Sigmoid colon (tissue), 4 donors: Measurements from ENCODE around the gene OR5M11.

Source experiments
- CTCF ChIP-seq, 4 experiments: fragments of 450-650 bp in 3 of 4; fragments of 200-600 bp in 1 of 4; IDR thresholded peaks; one replicate each; pipeline ENCODE4 v1.5.1; 2016 to 2019; ENCODE audit warnings: antibody characterized with exemption in 4 of 4, mild to moderate bottlenecking in 3 of 4, moderate library complexity in 2 of 4
- POLR2A ChIP-seq, 2 donors: fragments of 450-650 bp; IDR thresholded peaks; one replicate each; pipeline ENCODE4 v1.6.1; 2016; ENCODE audit warnings: antibody characterized with exemption in 2 of 2, mild to moderate bottlenecking in 2 of 2, moderate library complexity in 2 of 2
- POLR2AphosphoS5 ChIP-seq, 4 donors: sonication (generic); formaldehyde crosslinking; IDR thresholded peaks; one replicate each; pipeline ENCODE4 v1.6.1; 2017; ENCODE audit warnings: antibody characterized with exemption in 4 of 4

DNA sequence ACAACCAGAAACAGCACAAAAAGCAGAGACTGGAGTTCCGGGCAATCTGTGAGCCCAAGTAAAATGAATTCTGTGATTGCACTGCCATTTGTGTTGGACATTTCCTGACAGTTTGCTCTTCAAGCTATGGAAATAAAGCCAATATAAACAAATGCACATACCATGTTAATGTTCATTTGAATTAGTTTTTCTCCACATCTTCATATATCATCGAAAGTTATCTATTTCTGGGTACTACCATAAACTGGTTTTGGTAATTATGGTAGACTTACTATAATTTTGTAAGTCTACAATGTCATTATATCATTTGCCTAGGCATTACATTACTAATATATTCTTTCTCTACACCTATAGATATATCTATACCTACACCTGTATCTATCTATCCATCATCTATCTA, at the start of gene OR5M11:
- TF ChIP-seq POLR2AphosphoS5 (IDR thresholded peaks at IDR 0.05) (no peak), CTCF (IDR thresholded peaks at IDR 0.05) (no peak), POLR2A (IDR thresholded peaks at IDR 0.05) (no peak)
